GM12878 (cell line): ENCODE results near the gene C20orf96. TPM values are rescaled to one million over a fixed set of nuclear protein-coding genes. Genes with fewer than 3 reads are reported as not detected.

Source experiments
- ATAC-seq: fragments of 200-7000 bp; cut with Tn5 transposase; 3 replicates; pipeline ENCODE4 v1.9.1; 2020; ENCODE audit warnings: mild to moderate bottlenecking, moderate library complexity
- BruUV-seq: library from RNA; stranded (reverse); fragments of 400-500 nt; replicated peaks from 2 replicates; lab custom pipeline; 2021; lab: Mats Ljungman, UMichigan
- CTCF ChIA-PET: fragments of 300-600 bp; sonication (Branson Sonifier 250); formaldehyde crosslinking; extraction: SDS; loops from one replicate; lab custom pipeline; 2021; ENCODE audit warnings: inconsistent platforms; lab: Yijun Ruan, JAX
- POLR2A ChIA-PET: fragments of 350-600 bp; formaldehyde crosslinking; extraction: SDS; loops from one replicate; lab custom pipeline; 2021; ENCODE audit warnings: inconsistent platforms; lab: Charles Lee
- RAD21 ChIA-PET: fragments of 300-600 bp; sonication (Branson Sonifier 250); formaldehyde crosslinking; loops from one replicate; lab custom pipeline; 2023; ENCODE audit warnings: antibody characterized with exemption; ENCODE audit not compliant: unreplicated experiment; lab: Charles Lee
- SMC1A ChIA-PET: fragments of 300-600 bp; sonication (Branson Sonifier 250); formaldehyde crosslinking; loops from one replicate; lab custom pipeline; 2023; ENCODE audit not compliant: unreplicated experiment, uncharacterized antibody; lab: Charles Lee
- DNase-seq: peaks from one replicate; pipeline ENCODE4 v3.0.0-alpha.2; 2011; ENCODE audit warnings: low read depth, low spot score
- FAIRE-seq: peaks from 3 replicates; lab custom pipeline; 2011; peaks lifted over from hg19 to GRCh38; lab: Jason Lieb, UNC
- H2AFZ ChIP-seq: 2 replicates; pipeline ENCODE4 v1.6.0; 2011; ENCODE audit warnings: low read depth, low read length, control low read depth; ENCODE audit not compliant: control insufficient read depth
- H3K27ac ChIP-seq: 2 replicates; pipeline ENCODE4 v1.5.1; 2011; ENCODE audit warnings: control low read depth; ENCODE audit not compliant: control insufficient read depth, insufficient read depth
- H3K27me3 ChIP-seq, 2 experiments: replicated peaks in 1 of 2; 2 replicates each; pipeline versions ENCODE4 v1.6.0 to v1.6.1; 2011; ENCODE audit warnings: low read length in 1 of 2; ENCODE audit not compliant: control insufficient read depth in 2 of 2, insufficient read depth in 2 of 2
- H3K36me3 ChIP-seq, 2 experiments: 2 replicates each; pipeline ENCODE4 v1.5.1; 2011; ENCODE audit warnings: low read length in 1 of 2; ENCODE audit not compliant: control insufficient read depth in 2 of 2, insufficient read depth in 2 of 2
- H3K4me1 ChIP-seq: 2 replicates; pipeline ENCODE4 v1.6.1; 2011; ENCODE audit warnings: mild to moderate bottlenecking, low read length, moderate library complexity, mixed read lengths; ENCODE audit not compliant: control insufficient read depth, insufficient read depth
- H3K4me2 ChIP-seq: 2 replicates; pipeline ENCODE4 v1.6.0; 2011; ENCODE audit warnings: control low read depth; ENCODE audit not compliant: control insufficient read depth, insufficient read depth
- H3K4me3 ChIP-seq: fragments of 200-600 bp; sonication (generic); 2 replicates; pipeline ENCODE4 v1.5.1; 2016
- H3K79me2 ChIP-seq: 2 replicates; pipeline ENCODE4 v1.6.0; 2011; ENCODE audit warnings: low read length; ENCODE audit not compliant: control insufficient read depth, insufficient read depth
- H3K9ac ChIP-seq: 2 replicates; pipeline ENCODE4 v1.8.0; 2011; ENCODE audit warnings: low read length, control low read depth, mixed read lengths; ENCODE audit not compliant: control insufficient read depth, insufficient read depth
- H3K9me3 ChIP-seq: replicated peaks from 3 replicates; pipeline ENCODE4 v1.5.1; 2011; ENCODE audit warnings: mild to moderate bottlenecking, low read length; ENCODE audit not compliant: control insufficient read depth, insufficient read depth
- H4K20me1 ChIP-seq: 2 replicates; pipeline ENCODE4 v1.6.0; 2011; ENCODE audit not compliant: control insufficient read depth, insufficient read depth
- CBX3 ChIP-seq: fragments of 200-600 bp; sonication (generic); IDR thresholded peaks from 2 replicates; pipeline ENCODE4 v1.6.1; 2016; ENCODE audit warnings: low read depth, borderline replicate concordance
- CHD1 ChIP-seq: IDR thresholded peaks from 2 replicates; pipeline ENCODE4 v1.6.1; 2012; ENCODE audit warnings: low read depth, low read length, improper control_type of control experiment
- CREM ChIP-seq: IDR thresholded peaks from 2 replicates; pipeline ENCODE4 v1.6.1; 2014; ENCODE audit warnings: antibody characterized with exemption, low read depth
- LARP7 ChIP-seq: fragments of 450-650 bp; IDR thresholded peaks from 2 replicates; pipeline ENCODE4 v1.6.1; 2017; ENCODE audit warnings: mild to moderate bottlenecking
- SMAD5 ChIP-seq: IDR thresholded peaks from 2 replicates; pipeline ENCODE4 v1.6.1; 2016; ENCODE audit warnings: antibody characterized with exemption, low read depth
- WGBS: methylation state at CpG from one replicate; pipeline ENCODE4 v1.1.6; 2016; ENCODE audit warnings: low lambda C conversion rate; ENCODE audit not compliant: insufficient replicate concordance, insufficient coverage; ENCODE audit errors: missing lambda C conversion rate; 5-methylcytosine and 5-hydroxymethylcytosine counted together
- in situ Hi-C: fragments of 300-500 bp; cut with MboI; formaldehyde crosslinking; loops from 9 replicates; pipeline ENCODE4 v1.14.3; 2018; ENCODE audit warnings: mixed read lengths
- intact Hi-C: fragments of 100-400 bp; cut with micrococcal nuclease; formaldehyde crosslinking; loops from one replicate; pipeline ENCODE4 v1.14.2; 2022; ENCODE audit not compliant: unreplicated experiment
- polyA plus RNA-seq, 11 experiments: library from polyadenylated mRNA; depleted of rRNA in 4 of 11; unstranded in 6 of 11; stranded (reverse) in 5 of 11; fragments of >200 nt; fragmentation: Nextera tagmentation in 4 of 11; fragmentation: Illumina TruSeq in 1 of 11; extraction: Ambion mirVana in 4 of 11; extraction: Trizol in 1 of 11; gene quantifications; 1 replicate in 1 of 11; 2 replicates in 10 of 11; pipeline versions ENCODE4 v1.2.1 to v1.2.3, GENCODE V29; 2011 to 2016; ENCODE audit warnings: inconsistent platforms in 2 of 11, missing spikeins in 2 of 11, low read depth in 1 of 11
- total RNA-seq, 4 experiments: library from RNA; depleted of rRNA in 3 of 4; stranded (reverse); fragments of >200 nt in 3 of 4; fragmentation: Illumina TruSeq in 1 of 4; extraction: Trizol in 1 of 4; gene quantifications; 2 replicates each; pipeline versions ENCODE4 v1.2.1 to v1.2.3, GENCODE V29; 2013 to 2021
- TF ChIP-seq, protein P1 (sequence below): fragments of 450-650 bp; conservative IDR thresholded peaks from 2 replicates; pipeline ENCODE4 v1.6.1; 2017; ENCODE audit warnings: mild to moderate bottlenecking, moderate library complexity
- TF ChIP-seq, protein P2 (sequence below): fragments of 450-650 bp; IDR thresholded peaks from 2 replicates; pipeline ENCODE4 v1.6.1; 2017; ENCODE audit warnings: mild to moderate bottlenecking, low read depth, inconsistent platforms; ENCODE audit not compliant: poor library complexity, severe bottlenecking

The C20orf96 gene
- total and polyA plus RNA-seq, 10 of the 15 experiments (the other 5 are each of a cell fraction or from before 2014, with no cell fraction given): 1.4 to 8.6 (median 5.9) TPM

DNA sequence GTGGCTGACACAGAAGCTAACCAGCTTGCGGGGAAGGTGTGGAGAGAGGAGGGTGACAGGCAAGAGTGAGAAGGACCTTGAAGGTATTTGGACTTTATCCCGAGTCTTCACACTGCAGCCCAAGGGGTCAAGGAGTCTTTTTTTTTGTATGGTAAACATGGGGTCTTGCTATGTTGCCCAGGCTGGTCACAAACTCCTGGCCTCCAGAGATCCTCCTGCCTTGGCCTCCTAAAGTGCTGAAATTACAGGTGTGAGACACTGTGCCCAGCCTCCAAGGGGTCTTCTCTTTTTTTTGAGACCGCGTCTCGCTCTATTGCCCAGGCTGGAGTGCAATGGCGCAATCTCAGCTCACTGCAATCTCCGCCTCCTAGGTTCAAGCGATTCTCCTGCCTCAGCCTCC is 44.0 kb upstream of the C20orf96 start:
- H3K27ac ChIP-seq: no peak overlapping the region
- H3K36me3 ChIP-seq: no peaks in the 10 kb centered on the region; a peak in 1 of 4 replicates
- DNase-seq: no peak
- no peak for ATAC-seq
- ChIA-PET SMC1A (interaction anchor here (1.6 kb wide), 1 partner anchor 65 kb away, joined by 7 read pairs; no protein-coding TSS in a partner anchor), CTCF (no interaction called here), POLR2A (no interaction called here), RAD21 (no interaction called here)
- peaks cover 4% of the 10 kb centered on the region; the same call in 1 of the 2 replicates for H4K20me1 ChIP-seq
- intact Hi-C loops: loop anchor here (5.0 kb wide), 1 partner anchor 67 kb away; no protein-coding TSS in a partner anchor
- H2AFZ ChIP-seq: no peak overlapping the region
- H3K79me2 ChIP-seq: no peaks in the 10 kb centered on the region; the same call in 1 of the 2 replicates
- peaks cover 17% of the 10 kb centered on the region for H3K4me1 ChIP-seq
- no peak overlapping the region for H3K4me3 ChIP-seq
- no peak for FAIRE-seq
- H3K4me2 ChIP-seq: no peak overlapping the region
- no peaks in the 10 kb centered on the region for H3K27me3 ChIP-seq
- no TSS peak for BruUV-seq
- WGBS: 93% methylated on average over 8 of the region's 8 CpGs
- in situ Hi-C loops: loop anchor here (5.0 kb wide), 1 partner anchor 122 kb away; no protein-coding TSS in a partner anchor
- no peak overlapping the region for H3K9ac ChIP-seq
- no peaks in the 10 kb centered on the region for H3K9me3 ChIP-seq
- TF ChIP-seq CBX3 (no peak), LARP7 (no peak), CREM (no peak), SMAD5 (no peak), CHD1 (no peak)
- TF ChIP-seq, protein P1, sequence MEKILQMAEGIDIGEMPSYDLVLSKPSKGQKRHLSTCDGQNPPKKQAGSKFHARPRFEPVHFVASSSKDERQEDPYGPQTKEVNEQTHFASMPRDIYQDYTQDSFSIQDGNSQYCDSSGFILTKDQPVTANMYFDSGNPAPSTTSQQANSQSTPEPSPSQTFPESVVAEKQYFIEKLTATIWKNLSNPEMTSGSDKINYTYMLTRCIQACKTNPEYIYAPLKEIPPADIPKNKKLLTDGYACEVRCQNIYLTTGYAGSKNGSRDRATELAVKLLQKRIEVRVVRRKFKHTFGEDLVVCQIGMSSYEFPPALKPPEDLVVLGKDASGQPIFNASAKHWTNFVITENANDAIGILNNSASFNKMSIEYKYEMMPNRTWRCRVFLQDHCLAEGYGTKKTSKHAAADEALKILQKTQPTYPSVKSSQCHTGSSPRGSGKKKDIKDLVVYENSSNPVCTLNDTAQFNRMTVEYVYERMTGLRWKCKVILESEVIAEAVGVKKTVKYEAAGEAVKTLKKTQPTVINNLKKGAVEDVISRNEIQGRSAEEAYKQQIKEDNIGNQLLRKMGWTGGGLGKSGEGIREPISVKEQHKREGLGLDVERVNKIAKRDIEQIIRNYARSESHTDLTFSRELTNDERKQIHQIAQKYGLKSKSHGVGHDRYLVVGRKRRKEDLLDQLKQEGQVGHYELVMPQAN: no peak
- TF ChIP-seq, protein P2, sequence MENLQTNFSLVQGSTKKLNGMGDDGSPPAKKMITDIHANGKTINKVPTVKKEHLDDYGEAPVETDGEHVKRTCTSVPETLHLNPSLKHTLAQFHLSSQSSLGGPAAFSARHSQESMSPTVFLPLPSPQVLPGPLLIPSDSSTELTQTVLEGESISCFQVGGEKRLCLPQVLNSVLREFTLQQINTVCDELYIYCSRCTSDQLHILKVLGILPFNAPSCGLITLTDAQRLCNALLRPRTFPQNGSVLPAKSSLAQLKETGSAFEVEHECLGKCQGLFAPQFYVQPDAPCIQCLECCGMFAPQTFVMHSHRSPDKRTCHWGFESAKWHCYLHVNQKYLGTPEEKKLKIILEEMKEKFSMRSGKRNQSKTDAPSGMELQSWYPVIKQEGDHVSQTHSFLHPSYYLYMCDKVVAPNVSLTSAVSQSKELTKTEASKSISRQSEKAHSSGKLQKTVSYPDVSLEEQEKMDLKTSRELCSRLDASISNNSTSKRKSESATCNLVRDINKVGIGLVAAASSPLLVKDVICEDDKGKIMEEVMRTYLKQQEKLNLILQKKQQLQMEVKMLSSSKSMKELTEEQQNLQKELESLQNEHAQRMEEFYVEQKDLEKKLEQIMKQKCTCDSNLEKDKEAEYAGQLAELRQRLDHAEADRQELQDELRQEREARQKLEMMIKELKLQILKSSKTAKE: no peak
